Naive B cell (primary cell): ENCODE data around the gene SPDL1. TPM values are rescaled to one million over a fixed set of nuclear protein-coding genes. Genes with fewer than 3 reads are reported as not detected.
"Not testable (repeated sequence)": the region's sequence is repeated elsewhere in the genome, so short reads cannot be mapped to it uniquely, and the experiment has no call there.

ENCODE experiments used
- ATAC-seq, 2 donors: fragments of 150-1000 bp; cut with Tn5 transposase; 2 replicates each; pipeline ENCODE4 v1.10.0; 2021; ENCODE audit warnings: low read depth in 2 of 2, mild to moderate bottlenecking in 2 of 2, moderate library complexity in 2 of 2
- DNase-seq: peaks from one replicate; pipeline ENCODE4 v3.0.0; 2022
- H3K27ac Mint-ChIP-seq, 6 donors: one replicate each; pipeline ENCODE4 v1.8.0; 2020 to 2022; ENCODE audit warnings: mild to moderate bottlenecking in 6 of 6, mixed read lengths in 6 of 6, moderate library complexity in 5 of 6, inconsistent platforms in 2 of 6
- H3K27me3 Mint-ChIP-seq, 3 donors: one replicate each; pipeline ENCODE4 v1.8.0; 2021 to 2022; ENCODE audit warnings: mixed read lengths in 3 of 3, mild to moderate bottlenecking in 1 of 3
- H3K36me3 Mint-ChIP-seq, 2 donors: one replicate each; pipeline ENCODE4 v1.8.0; 2020 to 2022; ENCODE audit warnings: mixed read lengths in 2 of 2, inconsistent platforms in 1 of 2, mild to moderate bottlenecking in 1 of 2
- H3K4me1 Mint-ChIP-seq, 3 donors: one replicate each; pipeline ENCODE4 v1.8.0; 2020 to 2022; ENCODE audit warnings: mixed read lengths in 3 of 3, inconsistent platforms in 1 of 3, mild to moderate bottlenecking in 1 of 3, moderate library complexity in 1 of 3
- H3K4me3 Mint-ChIP-seq, 8 donors: one replicate each; pipeline ENCODE4 v1.8.0; 2020 to 2022; ENCODE audit warnings: mild to moderate bottlenecking in 8 of 8, mixed read lengths in 8 of 8, moderate library complexity in 8 of 8, inconsistent platforms in 2 of 8
- H3K9me3 Mint-ChIP-seq, 7 donors: one replicate each; pipeline ENCODE4 v1.8.0; 2020 to 2022; ENCODE audit warnings: mixed read lengths in 7 of 7, mild to moderate bottlenecking in 5 of 7, inconsistent platforms in 2 of 7, moderate library complexity in 1 of 7
- polyA plus RNA-seq, 6 donors: library from polyadenylated mRNA; unstranded; fragments of 300-500 nt; fragmentation: Illumina TruSeq; gene quantifications; one replicate each; pipeline ENCODE4 v1.2.3, GENCODE V29; 2021; ENCODE audit warnings: low read depth in 6 of 6

Gene SPDL1
- polyA plus RNA-seq, 6 donors from 2014 or later = 5.1 to 9.4 (median 8.3) TPM; not detected in 1

DNA sequence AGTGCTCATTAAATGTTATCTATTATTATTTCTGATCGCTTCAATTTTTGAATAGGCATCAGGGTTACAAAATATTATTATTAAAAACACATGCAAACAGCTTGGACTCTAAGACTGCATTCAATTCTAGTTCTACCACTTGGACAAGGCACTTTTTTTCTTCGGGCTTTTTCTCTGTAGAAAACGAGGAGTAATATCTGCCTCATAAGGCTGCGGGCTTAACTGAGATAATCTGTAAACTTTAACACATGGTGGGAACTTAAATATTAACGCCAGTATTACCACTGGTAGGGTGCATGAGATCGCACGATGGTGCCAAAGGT lies 511 bp upstream of the SPDL1 start:
- Mint-ChIP-seq H3K9me3 (no peaks in the 10 kb centered on the region), H3K4me3 (peak overlapping the region; percentile 97 to 100 (median 99)), H3K27me3 (peaks cover 7 to 17% (median 9%) of the 10 kb centered on the region in 3 donors), H3K4me1 (peaks cover 15 to 32% (median 19%) of the 10 kb centered on the region in 3 donors), H3K36me3 (no peaks in the 10 kb centered on the region), H3K27ac (peak overlapping the region in 5 of 6 donors; percentile 86 to 98 (median 94))
- DNase-seq (no peak), ATAC-seq (peak in 1 of 2 donors; percentile 42)

DNA sequence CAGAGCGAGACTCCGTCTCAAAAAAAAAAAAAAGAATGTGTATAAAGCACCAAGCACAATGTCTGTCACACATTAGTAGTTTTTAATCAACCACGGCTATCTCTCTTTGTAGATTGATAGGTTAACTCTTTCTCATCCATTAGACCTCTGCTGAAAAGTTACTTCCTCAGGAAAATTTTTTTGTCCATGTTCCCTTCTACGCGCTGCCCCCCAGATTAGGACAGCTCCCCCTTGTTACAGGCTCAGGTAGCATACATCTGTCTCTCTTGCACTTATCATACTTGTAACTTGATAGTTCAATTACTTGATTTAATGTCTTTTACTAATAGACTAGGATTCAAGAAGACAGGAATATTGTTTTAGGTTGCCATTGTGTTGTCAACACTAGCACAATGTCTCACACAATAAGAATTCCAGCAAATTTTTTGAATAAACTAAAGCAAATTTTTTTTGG lies 1.5 kb downstream of the SPDL1 start:
- no peak for DNase-seq
- Mint-ChIP-seq H3K36me3 (peaks cover 8 to 17% of the 10 kb centered on the region in 2 donors), H3K27ac (peak overlapping the region in 3 of 6 donors; percentile 61 to 79 (median 67)), H3K9me3 (no peaks in the 10 kb centered on the region), H3K4me1 (peaks cover 15 to 32% (median 19%) of the 10 kb centered on the region in 3 donors), H3K4me3 (peak overlapping the region; percentile 73 to 100 (median 98)), H3K27me3 (peaks cover 7 to 9% (median 8%) of the 10 kb centered on the region in 3 donors)
- no peak for ATAC-seq

DNA sequence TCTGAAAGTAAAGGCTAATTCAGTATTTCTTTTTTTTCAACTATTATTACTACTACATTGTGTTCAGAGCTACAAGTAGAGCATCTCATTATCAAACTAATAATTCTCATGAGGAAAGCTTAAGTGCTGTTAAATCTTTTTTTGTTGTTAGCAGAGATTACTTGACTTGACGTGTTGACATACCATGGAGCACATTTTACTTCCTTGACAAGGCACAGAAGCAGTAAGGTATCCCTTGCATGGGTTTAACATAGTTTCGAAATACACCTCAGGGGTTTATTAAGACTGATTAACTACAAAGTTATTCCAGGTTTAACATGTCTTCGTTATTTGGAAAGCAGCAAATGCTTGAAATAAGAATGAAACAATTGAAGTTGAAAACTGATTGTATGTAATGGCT lies 7.0 kb downstream of the SPDL1 start:
- Mint-ChIP-seq H3K4me3 (no peak overlapping the region), H3K36me3 (peaks cover 14 to 41% of the 10 kb centered on the region in 2 donors), H3K9me3 (no peaks in the 10 kb centered on the region), H3K27me3 (no peaks in the 10 kb centered on the region), H3K27ac (no peak overlapping the region), H3K4me1 (peaks cover 0 to 12% (median 8%) of the 10 kb centered on the region in 3 donors)
- ATAC-seq (no peak), DNase-seq (no peak)

DNA sequence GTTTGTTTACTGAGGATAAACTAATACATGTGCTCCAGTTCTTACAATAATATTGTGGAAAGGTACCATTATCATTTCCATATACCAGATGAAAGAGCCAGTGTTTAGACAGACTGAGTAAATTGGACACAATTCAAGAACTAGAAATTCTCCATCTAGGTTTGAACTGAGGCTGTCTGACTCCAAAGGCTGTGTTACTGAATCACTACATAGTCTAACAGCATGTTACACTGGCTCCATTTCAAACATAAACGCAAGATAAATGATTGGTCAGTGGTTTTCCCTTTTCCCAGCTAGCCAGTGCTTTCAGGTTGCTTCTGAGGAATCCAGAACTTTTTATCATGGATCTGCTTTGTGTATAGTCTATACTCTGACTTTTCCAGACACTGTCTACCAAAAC lies 8.1 kb downstream of the SPDL1 start:
- ATAC-seq (no peak), DNase-seq (no peak)
- no peak overlapping the region for H3K4me3 Mint-ChIP-seq
- no peaks in the 10 kb centered on the region for H3K27me3 Mint-ChIP-seq
- no peak overlapping the region for H3K27ac Mint-ChIP-seq
- peaks cover 14 to 41% of the 10 kb centered on the region in 2 donors for H3K36me3 Mint-ChIP-seq
- peaks cover 0 to 2% (median under 1%) of the 10 kb centered on the region in 3 donors for H3K4me1 Mint-ChIP-seq
- H3K9me3 Mint-ChIP-seq = no peaks in the 10 kb centered on the region

DNA sequence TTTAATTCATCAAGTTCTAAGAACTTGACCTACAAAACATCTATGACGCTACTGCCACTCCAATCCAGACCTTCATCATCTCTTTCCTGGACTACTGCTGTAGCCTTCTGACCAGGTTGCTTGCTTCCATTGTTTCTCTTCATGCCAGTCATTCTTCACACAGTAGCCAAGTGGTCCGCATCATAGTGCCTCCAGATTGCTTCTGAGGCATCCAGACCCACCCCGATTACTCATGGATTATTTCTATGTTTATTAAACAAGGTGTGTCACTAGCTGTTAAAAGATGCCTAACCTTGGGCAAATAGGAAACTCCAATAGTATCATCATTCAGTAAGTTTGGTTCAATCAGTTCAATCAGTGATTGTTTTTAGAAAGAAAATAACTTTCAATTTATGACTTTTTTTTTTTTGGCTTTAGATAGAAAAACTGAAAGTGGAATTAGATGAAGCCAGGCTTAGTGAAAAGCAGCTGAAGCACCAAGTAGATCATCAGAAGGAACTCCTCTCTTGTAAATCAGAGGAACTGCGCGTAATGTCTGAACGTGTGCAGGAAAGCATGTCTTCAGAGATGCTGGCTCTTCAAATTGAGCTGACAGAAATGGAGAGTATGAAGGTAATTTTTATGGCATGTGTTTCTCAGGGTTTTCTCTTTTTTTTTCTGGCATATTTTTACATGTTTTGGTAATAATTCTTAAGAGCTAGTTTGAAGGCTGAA lies 9.5 kb downstream of the SPDL1 start:
- DNase-seq = no peak
- Mint-ChIP-seq H3K9me3 (no peaks in the 10 kb centered on the region), H3K27ac (peak overlapping the region in 1 of 6 donors; percentile 22), H3K27me3 (no peaks in the 10 kb centered on the region), H3K4me1 (no peaks in the 10 kb centered on the region), H3K4me3 (no peak overlapping the region), H3K36me3 (peaks cover 14 to 41% of the 10 kb centered on the region in 2 donors)
- ATAC-seq = no peak

DNA sequence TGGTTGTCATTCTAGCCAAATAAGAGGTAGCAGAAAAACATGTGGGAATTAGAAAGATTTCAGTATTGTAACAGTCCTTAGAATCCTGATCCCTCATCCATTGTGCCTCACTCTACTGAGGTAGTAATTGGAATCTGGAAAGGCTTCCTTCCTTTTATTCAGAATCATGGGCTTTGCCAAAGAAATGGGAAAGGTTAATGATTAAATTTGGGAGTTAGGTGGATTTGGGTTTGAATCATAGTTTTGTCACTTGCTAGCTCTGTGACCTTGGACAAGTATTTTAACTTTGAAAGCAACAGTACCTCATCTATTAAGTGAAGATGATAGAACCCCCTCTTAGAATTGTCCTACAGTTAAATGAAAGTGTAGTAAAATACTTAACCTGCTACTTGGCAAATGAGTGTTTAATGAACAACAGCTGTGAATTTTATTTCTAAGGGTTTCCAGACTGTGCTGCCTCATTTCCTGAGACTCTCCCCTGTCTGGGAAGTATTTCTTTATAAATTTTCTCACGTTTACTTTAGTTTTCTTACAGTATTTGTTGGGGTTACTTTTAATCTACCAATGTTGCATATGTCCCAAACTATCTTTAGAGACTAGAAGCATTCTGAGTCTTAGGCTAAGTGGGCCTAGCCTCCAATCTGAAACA lies 11.7 kb downstream of the SPDL1 start:
- H3K4me3 Mint-ChIP-seq = no peak overlapping the region
- H3K27ac Mint-ChIP-seq = no peak overlapping the region
- peaks cover 7 to 35% of the 10 kb centered on the region in 2 donors for H3K36me3 Mint-ChIP-seq
- no peaks in the 10 kb centered on the region for H3K4me1 Mint-ChIP-seq
- DNase-seq (no peak), ATAC-seq (no peak)
- no peaks in the 10 kb centered on the region for H3K27me3 Mint-ChIP-seq
- H3K9me3 Mint-ChIP-seq = no peaks in the 10 kb centered on the region

DNA sequence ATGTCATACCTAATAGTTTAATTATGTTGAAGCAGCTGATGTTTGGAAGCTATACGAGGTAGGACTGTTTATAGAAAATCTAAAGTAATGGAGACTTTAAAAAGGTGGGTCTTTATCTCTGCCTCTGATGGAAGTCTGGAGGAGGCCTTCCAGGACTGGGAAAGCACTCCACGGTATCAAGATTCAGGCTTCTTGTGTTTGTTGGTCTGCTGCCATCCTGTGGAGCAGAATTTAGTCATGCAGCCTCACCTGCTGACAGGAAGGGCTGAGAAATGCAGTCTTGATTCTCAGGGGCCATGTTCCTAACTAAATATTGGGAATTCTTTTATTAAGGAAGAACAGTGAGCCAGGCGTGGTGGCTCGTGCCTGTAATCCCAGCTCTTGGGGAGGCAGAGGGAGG lies 15.9 kb downstream of the SPDL1 start:
- Mint-ChIP-seq H3K36me3 (peaks cover 14 to 35% of the 10 kb centered on the region in 2 donors), H3K4me3 (no peak overlapping the region), H3K9me3 (no peaks in the 10 kb centered on the region), H3K4me1 (no peaks in the 10 kb centered on the region), H3K27me3 (no peaks in the 10 kb centered on the region), H3K27ac (no peak overlapping the region)
- no peak for DNase-seq
- no peak for ATAC-seq

DNA sequence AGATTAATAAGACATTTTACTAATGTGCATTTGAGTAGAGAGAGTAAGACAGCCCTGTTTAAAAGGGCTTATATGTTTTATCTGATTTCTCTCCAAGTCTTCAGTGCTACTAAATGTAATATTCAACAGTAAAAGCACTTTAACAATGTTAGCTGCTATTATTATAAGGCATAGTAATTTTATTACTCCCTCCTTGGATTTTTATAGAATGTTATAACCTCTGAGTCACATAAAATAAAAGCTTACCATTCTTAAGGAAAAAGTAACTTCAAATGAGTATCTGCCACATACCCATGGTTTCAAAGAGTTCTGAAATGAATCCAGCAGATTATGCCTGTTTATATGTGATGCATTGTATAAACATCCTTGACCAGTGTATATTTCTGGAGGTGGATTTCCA lies 19.0 kb downstream of the SPDL1 start:
- H3K36me3 Mint-ChIP-seq = peaks cover 13 to 34% of the 10 kb centered on the region in 2 donors
- ATAC-seq (no peak), DNase-seq (no peak)
- no peak overlapping the region for H3K27ac Mint-ChIP-seq
- no peaks in the 10 kb centered on the region for H3K9me3 Mint-ChIP-seq
- H3K4me3 Mint-ChIP-seq = no peak overlapping the region
- H3K4me1 Mint-ChIP-seq = no peaks in the 10 kb centered on the region
- H3K27me3 Mint-ChIP-seq = no peaks in the 10 kb centered on the region

DNA sequence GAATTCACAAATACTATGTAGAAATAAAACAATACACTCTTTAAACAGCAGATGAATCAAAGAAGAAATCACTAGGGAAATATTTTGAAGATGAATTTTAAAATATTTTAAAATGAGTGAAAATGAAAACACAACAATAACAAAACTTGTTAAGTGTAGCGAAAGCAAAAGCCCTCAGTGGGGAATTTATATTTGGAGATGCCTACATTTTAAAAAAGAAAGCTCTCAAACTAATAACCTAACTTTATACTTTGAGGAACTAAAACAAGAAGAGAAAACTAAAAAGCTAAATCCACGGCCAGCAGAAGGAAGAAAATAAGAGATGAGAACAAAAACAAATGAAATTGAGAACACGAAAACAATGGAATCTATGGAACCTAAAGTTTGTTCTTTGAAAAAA lies 22.7 kb downstream of the SPDL1 start:
- no peak for DNase-seq
- Mint-ChIP-seq H3K36me3 (peaks cover 17 to 22% of the 10 kb centered on the region in 2 donors), H3K27me3 (peaks cover 0 to 8% (median 6%) of the 10 kb centered on the region in 3 donors), H3K4me3 (no peak overlapping the region), H3K9me3 (peaks cover 4 to 21% (median 8%) of the 10 kb centered on the region in 7 donors), H3K27ac (no peak overlapping the region), H3K4me1 (no peaks in the 10 kb centered on the region)
- ATAC-seq = no peak

DNA sequence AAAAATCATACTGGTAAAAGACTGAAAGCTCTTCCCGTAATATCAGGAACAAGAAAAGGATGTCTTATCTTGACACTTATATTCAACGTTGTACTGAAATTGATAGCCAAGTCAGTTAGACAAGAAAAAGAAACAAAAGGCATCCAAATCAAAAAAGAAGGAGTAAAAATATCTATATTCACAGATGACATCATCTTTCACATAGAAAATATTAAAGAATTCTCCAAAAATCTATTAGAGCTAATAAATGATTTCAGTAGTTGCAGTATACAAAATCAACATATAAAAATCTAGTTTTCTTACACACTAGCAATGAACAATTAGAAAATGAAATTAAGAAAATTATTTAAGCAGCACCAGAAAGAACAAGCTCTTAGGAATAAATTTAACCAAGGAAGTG lies 24.3 kb downstream of the SPDL1 start:
- peaks cover 10 to 19% of the 10 kb centered on the region in 2 donors for H3K36me3 Mint-ChIP-seq
- peaks cover 13 to 17% (median 13%) of the 10 kb centered on the region in 3 donors for H3K27me3 Mint-ChIP-seq
- no peak overlapping the region for H3K27ac Mint-ChIP-seq
- no peak overlapping the region for H3K4me3 Mint-ChIP-seq
- H3K4me1 Mint-ChIP-seq = no peaks in the 10 kb centered on the region
- peaks cover 6 to 22% (median 13%) of the 10 kb centered on the region in 7 donors for H3K9me3 Mint-ChIP-seq
- ATAC-seq = no peak
- no peak for DNase-seq

DNA sequence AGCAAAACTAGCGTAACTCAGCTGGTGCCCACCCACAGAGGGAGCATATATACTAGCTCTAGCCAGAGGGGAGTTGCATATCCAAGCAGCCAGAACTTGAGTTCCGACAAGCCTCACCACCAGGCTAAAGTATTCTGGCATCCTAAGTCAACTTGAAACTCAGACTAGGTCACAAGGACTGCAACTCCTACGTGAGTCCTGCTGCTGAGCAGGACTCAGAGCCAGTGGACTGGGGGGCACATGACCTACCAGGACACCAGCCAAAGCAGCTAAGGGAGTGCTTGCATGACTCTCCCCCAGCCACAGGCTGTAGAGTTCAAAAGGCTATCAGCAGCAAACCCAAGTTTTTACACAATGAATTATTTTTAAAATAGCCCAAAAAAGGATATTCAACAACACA lies 26.1 kb downstream of the SPDL1 start:
- Mint-ChIP-seq H3K9me3 (peaks cover 9 to 27% (median 15%) of the 10 kb centered on the region in 7 donors), H3K27me3 (peaks cover 13 to 23% (median 18%) of the 10 kb centered on the region in 3 donors), H3K4me1 (no peaks in the 10 kb centered on the region), H3K4me3 (no peak overlapping the region), H3K36me3 (peaks cover 4 to 23% of the 10 kb centered on the region in 2 donors), H3K27ac (no peak overlapping the region)
- ATAC-seq (no peak), DNase-seq (no peak)

DNA sequence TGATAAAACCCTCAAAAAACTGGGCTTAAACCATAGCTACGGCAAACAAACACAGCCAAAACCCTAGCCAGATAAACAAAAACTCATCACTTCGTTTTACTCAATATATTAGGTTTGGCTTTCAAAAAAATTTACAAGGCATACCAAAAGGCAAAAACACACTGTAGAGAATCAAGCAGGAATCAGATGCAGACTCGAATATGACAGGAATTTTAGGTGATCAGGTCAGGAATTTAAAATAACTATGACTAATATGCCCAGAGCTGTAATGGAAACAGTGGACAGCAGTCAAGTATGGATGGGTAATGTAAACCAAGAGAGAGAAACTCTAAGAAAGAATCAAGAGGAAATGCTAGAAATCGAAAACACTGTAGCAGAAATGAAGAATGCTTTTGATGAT lies 27.0 kb downstream of the SPDL1 start:
- Mint-ChIP-seq H3K4me1 (no peaks in the 10 kb centered on the region), H3K4me3 (no peak overlapping the region), H3K9me3 (peaks cover 9 to 27% (median 15%) of the 10 kb centered on the region in 7 donors), H3K27ac (no peak overlapping the region), H3K27me3 (peaks cover 13 to 23% (median 18%) of the 10 kb centered on the region in 3 donors), H3K36me3 (peaks cover 4 to 23% of the 10 kb centered on the region in 2 donors)
- DNase-seq (no peak), ATAC-seq (no peak)

DNA sequence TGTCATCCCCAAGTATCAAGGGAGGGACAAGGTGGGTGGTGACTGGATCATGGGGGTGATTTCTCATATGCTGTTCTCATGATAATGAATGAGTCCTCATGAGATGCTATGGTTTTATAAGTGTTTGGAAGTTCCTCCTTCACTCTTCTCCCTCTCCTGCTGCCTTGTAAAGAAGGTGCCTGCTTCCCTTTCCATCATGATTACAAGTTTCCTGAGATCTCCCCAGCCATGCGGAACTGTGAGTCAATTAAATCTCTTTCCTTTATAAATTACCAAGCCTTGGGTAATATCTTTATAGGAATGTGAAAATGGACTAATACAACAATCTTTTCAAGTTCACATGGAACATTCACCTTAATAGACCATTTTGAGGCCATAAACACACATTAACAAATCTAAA lies 32.0 kb downstream of the SPDL1 start:
- peaks cover 8 to 22% (median 18%) of the 10 kb centered on the region in 3 donors for H3K27me3 Mint-ChIP-seq
- ATAC-seq (no peak), DNase-seq (no peak)
- H3K36me3 Mint-ChIP-seq = peaks cover 3 to 21% of the 10 kb centered on the region in 2 donors
- peaks cover 7 to 26% (median 15%) of the 10 kb centered on the region in 7 donors for H3K9me3 Mint-ChIP-seq
- no peak overlapping the region for H3K4me3 Mint-ChIP-seq
- H3K4me1 Mint-ChIP-seq = no peaks in the 10 kb centered on the region
- H3K27ac Mint-ChIP-seq = no peak overlapping the region

DNA sequence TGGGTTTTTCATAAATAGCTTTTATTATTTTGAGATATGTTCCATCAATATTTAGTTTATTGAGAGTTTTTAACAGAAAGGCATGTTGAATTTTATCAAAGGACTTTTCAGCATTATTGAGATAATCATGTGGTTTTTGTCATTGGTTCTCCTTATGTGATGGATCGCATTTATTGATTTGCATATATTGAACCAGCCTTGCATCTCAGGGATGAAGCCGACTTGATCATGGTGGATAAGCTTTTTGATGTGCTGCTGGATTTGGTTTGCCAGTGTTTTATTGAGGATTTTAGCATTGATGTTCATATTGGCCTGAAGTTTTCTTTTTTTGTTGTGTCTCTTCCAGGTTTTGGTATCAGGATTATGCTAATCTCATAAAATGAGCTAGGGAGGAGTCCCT lies 40.7 kb downstream of the SPDL1 start:
- DNase-seq, H3K36me3 Mint-ChIP-seq, H3K27me3 Mint-ChIP-seq: not testable (repeated sequence)

More for the DNA sequence above, 40.7 kb downstream of the SPDL1 start:
- peaks cover 0 to 17% (median 7%) of the 10 kb centered on the region in 7 donors for H3K9me3 Mint-ChIP-seq
- not testable (repeated sequence) for H3K4me1 Mint-ChIP-seq, H3K4me3 Mint-ChIP-seq, ATAC-seq
- peak overlapping the region in 1 of 6 donors; percentile 28 for H3K27ac Mint-ChIP-seq
